IMR-90 (cell line): ENCODE measurements around the gene ZNF385D. TPM values are rescaled to one million over a fixed set of nuclear protein-coding genes. Genes with fewer than 3 reads are reported as not detected.

ENCODE experiments used
- ATAC-seq: fragments of 200-7000 bp; cut with Tn5 transposase; 2 replicates; pipeline ENCODE4 v1.9.1; 2020; ENCODE audit warnings: low read depth, mild to moderate bottlenecking, moderate library complexity
- BruUV-seq: library from RNA; stranded (reverse); fragments of 400-500 nt; replicated peaks from 2 replicates; lab custom pipeline; 2021; lab: Mats Ljungman, UMichigan
- CTCF ChIA-PET: fragments of 300-600 bp; formaldehyde crosslinking; extraction: SDS; loops from one replicate; lab custom pipeline; 2021; ENCODE audit warnings: antibody characterized with exemption; lab: Yijun Ruan, JAX
- POLR2A ChIA-PET: fragments of 300-600 bp; sonication (Branson Sonifier 250); formaldehyde crosslinking; loops from one replicate; lab custom pipeline; 2022; ENCODE audit warnings: antibody characterized with exemption; ENCODE audit not compliant: unreplicated experiment; lab: Charles Lee
- DNase-seq: peaks from one replicate; pipeline ENCODE4 v3.0.0; 2013
- H2AFZ ChIP-seq: replicated peaks from 2 replicates; pipeline ENCODE3; 2013; ENCODE audit warnings: low read length, mild to moderate bottlenecking; ENCODE audit not compliant: poor library complexity
- H2AK5ac ChIP-seq: 2 replicates; pipeline ENCODE4 v1.6.1; 2013; ENCODE audit warnings: low read depth, low read length, inconsistent platforms
- H2AK9ac ChIP-seq: replicated peaks from 2 replicates; pipeline ENCODE3; 2013; ENCODE audit warnings: mild to moderate bottlenecking, low read depth, low read length, moderate library complexity; ENCODE audit not compliant: poor library complexity
- H2BK120ac ChIP-seq: 2 replicates; pipeline ENCODE4 v1.6.1; 2013; ENCODE audit warnings: low read depth, low read length, inconsistent platforms
- H2BK15ac ChIP-seq: 3 replicates; pipeline ENCODE4 v1.6.1; 2013; ENCODE audit warnings: low read depth, low read length, inconsistent platforms
- H2BK20ac ChIP-seq: 2 replicates; pipeline ENCODE4 v1.6.1; 2013; ENCODE audit warnings: low read depth, mild to moderate bottlenecking, inconsistent platforms, low read length, moderate library complexity
- H2BK5ac ChIP-seq: 2 replicates; pipeline ENCODE4 v1.6.1; 2013; ENCODE audit warnings: mild to moderate bottlenecking, low read depth, low read length, inconsistent platforms; ENCODE audit not compliant: poor library complexity, severe bottlenecking
- H3K14ac ChIP-seq: replicated peaks from 2 replicates; pipeline ENCODE4 v1.6.1; 2013; ENCODE audit warnings: low read depth, low read length, inconsistent platforms
- H3K18ac ChIP-seq: 2 replicates; pipeline ENCODE4 v1.6.1; 2013; ENCODE audit warnings: low read depth, low read length, control low read depth
- H3K23ac ChIP-seq: 2 replicates; pipeline ENCODE4 v1.6.1; 2013; ENCODE audit warnings: low read depth, low read length, inconsistent platforms
- H3K27ac ChIP-seq: 2 replicates; pipeline ENCODE4 v1.5.1; 2013; ENCODE audit warnings: mild to moderate bottlenecking, control low read depth, low read length; ENCODE audit not compliant: insufficient read depth
- H3K27me3 ChIP-seq: 2 replicates; pipeline ENCODE4 v1.6.1; 2013; ENCODE audit warnings: low read length; ENCODE audit not compliant: control insufficient read depth, insufficient read depth
- H3K36me3 ChIP-seq: 2 replicates; pipeline ENCODE4 v1.6.1; 2013; ENCODE audit warnings: low read length, mixed read lengths; ENCODE audit not compliant: control insufficient read depth, insufficient read depth
- H3K4ac ChIP-seq: 2 replicates; pipeline ENCODE4 v1.6.1; 2013; ENCODE audit warnings: low read depth, low read length, inconsistent platforms
- H3K4me1 ChIP-seq: 2 replicates; pipeline ENCODE4 v1.6.1; 2013; ENCODE audit warnings: low read length, mixed read lengths; ENCODE audit not compliant: control insufficient read depth, insufficient read depth
- H3K4me2 ChIP-seq: 2 replicates; pipeline ENCODE4 v1.6.1; 2013; ENCODE audit warnings: low read depth, mild to moderate bottlenecking, control low read depth, low read length, moderate library complexity
- H3K4me3 ChIP-seq: 2 replicates; pipeline ENCODE4 v1.5.1; 2013; ENCODE audit warnings: low read depth, mild to moderate bottlenecking, control low read depth, low read length, moderate library complexity; ENCODE audit not compliant: insufficient read depth
- H3K56ac ChIP-seq: 2 replicates; pipeline ENCODE4 v1.6.1; 2013; ENCODE audit warnings: low read length, inconsistent platforms; ENCODE audit not compliant: insufficient read depth; ENCODE audit errors: extremely low read depth
- H3K79me1 ChIP-seq, 2 experiments: 2 replicates each; pipeline ENCODE4 v1.6.1; 2013; ENCODE audit warnings: low read length in 2 of 2, inconsistent platforms in 1 of 2, low read depth in 1 of 2
- H3K9ac ChIP-seq: 2 replicates; pipeline ENCODE4 v1.6.1; 2013; ENCODE audit warnings: low read depth, low read length, control low read depth
- H3K9me1 ChIP-seq: 2 replicates; pipeline ENCODE4 v1.6.1; 2013; ENCODE audit warnings: low read length, inconsistent platforms; ENCODE audit not compliant: insufficient read depth
- H3K9me3 ChIP-seq: 2 replicates; pipeline ENCODE4 v1.6.1; 2013; ENCODE audit warnings: low read length; ENCODE audit not compliant: control insufficient read depth, insufficient read depth
- H4K20me1 ChIP-seq: 2 replicates; pipeline ENCODE4 v1.6.1; 2013; ENCODE audit warnings: low read length, inconsistent platforms; ENCODE audit not compliant: insufficient read depth
- H4K5ac ChIP-seq: 2 replicates; pipeline ENCODE4 v1.6.1; 2013; ENCODE audit warnings: mild to moderate bottlenecking, low read depth, low read length, control low read depth
- H4K8ac ChIP-seq, 2 experiments: 2 replicates each; pipeline ENCODE4 v1.6.1; 2013; ENCODE audit warnings: low read depth in 2 of 2, low read length in 2 of 2, control low read depth in 1 of 2, inconsistent platforms in 1 of 2
- H4K91ac ChIP-seq: 2 replicates; pipeline ENCODE4 v1.6.1; 2013; ENCODE audit warnings: low read depth, low read length, inconsistent platforms; ENCODE audit not compliant: insufficient read depth
- FOS ChIP-seq: fragments of 150-350 bp; IDR thresholded peaks from 2 replicates; pipeline ENCODE4 v1.6.1; 2016; ENCODE audit warnings: low read depth, low read length
- SMC3 ChIP-seq: fragments of 150-350 bp; IDR thresholded peaks from 2 replicates; pipeline ENCODE4 v1.6.1; 2016; ENCODE audit warnings: low read depth, mild to moderate bottlenecking, antibody characterized with exemption, low read length, moderate library complexity
- WGBS, 2 experiments: methylation state at CpG; one replicate each; pipeline versions ENCODE4 v1.1.5 to v1.1.7; 2013; ENCODE audit warnings: missing lambda C conversion rate in 2 of 2; ENCODE audit not compliant: insufficient read length in 1 of 2; ENCODE audit errors: extremely low coverage in 2 of 2; 5-methylcytosine and 5-hydroxymethylcytosine counted together
- dilution Hi-C: fragments of 300-500 bp; cut with HindIII; formaldehyde crosslinking; loops from one replicate; pipeline ENCODE4 v1.14.3; 2018; ENCODE audit warnings: low sequenced_read_pairs; ENCODE audit not compliant: unreplicated experiment
- in situ Hi-C: fragments of 300-500 bp; cut with MboI; formaldehyde crosslinking; loops from 3 replicates; pipeline ENCODE4 v1.14.3; 2019; ENCODE audit warnings: low sequenced_read_pairs, inconsistent platforms, mixed read lengths
- intact Hi-C: fragments of 100-400 bp; cut with micrococcal nuclease; formaldehyde crosslinking; loops from 2 replicates; pipeline ENCODE4 v1.10.0; 2022
- polyA plus RNA-seq, 3 experiments: library from polyadenylated mRNA; depleted of rRNA; stranded (reverse); fragments of >200 nt; gene quantifications; 2 replicates each; pipeline ENCODE4 v1.2.3, GENCODE V29; 2012; ENCODE audit warnings: low replicate concordance in 1 of 3
- total RNA-seq: library from RNA; depleted of rRNA; stranded (reverse); fragments of >200 nt; gene quantifications from 2 replicates; pipeline ENCODE4 v1.2.3, GENCODE V29; 2012

Gene ZNF385D
- total and polyA plus RNA-seq, 2 of the 4 experiments (the other 2 are of a cell fraction) = 0.18 to 2.4 TPM

GRCh38 chr3:21390856-21391255, 360.2 kb downstream of the ZNF385D start:
- no peaks in the 10 kb centered on the region for H4K20me1 ChIP-seq
- H3K27me3 ChIP-seq = no peaks in the 10 kb centered on the region
- no peak overlapping the region for H2BK20ac ChIP-seq
- H2BK5ac ChIP-seq = no peak overlapping the region
- H2BK120ac ChIP-seq = no peak overlapping the region
- H3K56ac ChIP-seq = no peak overlapping the region
- H4K5ac ChIP-seq = no peak overlapping the region
- H3K9me1 ChIP-seq = no peaks in the 10 kb centered on the region
- ChIA-PET CTCF (no interaction called here), POLR2A (no interaction called here)
- TF ChIP-seq FOS = no peak
- TF ChIP-seq SMC3 = no peak
- ATAC-seq (no peak), DNase-seq (no peak)
- WGBS, 2 experiments = no CpG with 5 or more reads among the region's 1 CpG
- H3K4ac ChIP-seq = no peak overlapping the region
- H2BK15ac ChIP-seq = no peak overlapping the region
- no peak overlapping the region for H2AFZ ChIP-seq
- H3K18ac ChIP-seq = no peak overlapping the region
- H3K4me3 ChIP-seq = no peak overlapping the region
- in situ Hi-C loops (no loop called here), intact Hi-C loops (no loop called here), dilution Hi-C loops (no loop called here)
- H4K8ac ChIP-seq = no peak overlapping the region
- H2AK5ac ChIP-seq = no peak overlapping the region
- H4K91ac ChIP-seq = no peak overlapping the region
- H3K27ac ChIP-seq = no peak overlapping the region
- no TSS peak for BruUV-seq
- H3K14ac ChIP-seq = no peak overlapping the region
- no peak overlapping the region for H3K4me2 ChIP-seq
- no peaks in the 10 kb centered on the region for H3K36me3 ChIP-seq
- H3K9ac ChIP-seq = no peak overlapping the region
- H3K23ac ChIP-seq = no peak overlapping the region
- no peak overlapping the region for H2AK9ac ChIP-seq
- no peaks in the 10 kb centered on the region for H3K9me3 ChIP-seq
- H3K4me1 ChIP-seq = no peaks in the 10 kb centered on the region
- no peaks in the 10 kb centered on the region for H3K79me1 ChIP-seq
